GM23338 (cell line): Measurements from ENCODE around the gene CHMP1B. TPM values are rescaled to one million over a fixed set of nuclear protein-coding genes. Genes with fewer than 3 reads are reported as not detected.

ENCODE experiments used
- ATAC-seq: fragments of 200-7000 bp; cut with Tn5 transposase; 3 replicates; pipeline ENCODE4 v1.9.1; 2020
- DNase-seq: peaks from one replicate; pipeline ENCODE4 v3.0.0-alpha.2; 2015; ENCODE audit warnings: low spot score
- H2AFZ ChIP-seq: fragments of 200-600 bp; sonication (generic); 2 replicates; pipeline ENCODE4 v1.8.0; 2016; ENCODE audit warnings: antibody characterized with exemption, mild to moderate bottlenecking, moderate library complexity
- H3F3A ChIP-seq: fragments of 200-600 bp; sonication (generic); replicated peaks from 2 replicates; pipeline ENCODE4 v1.8.0; 2017; ENCODE audit warnings: antibody characterized with exemption, mixed run types, low read depth
- H3K27ac ChIP-seq: fragments of 200-600 bp; sonication (generic); 2 replicates; pipeline ENCODE4 v1.6.1; 2016; ENCODE audit warnings: low read depth
- H3K27me3 ChIP-seq: fragments of 200-600 bp; sonication (generic); 2 replicates; pipeline ENCODE4 v1.8.0; 2016; ENCODE audit warnings: mild to moderate bottlenecking, mixed run types, moderate library complexity; ENCODE audit not compliant: insufficient read depth
- H3K36me3 ChIP-seq: fragments of 200-600 bp; sonication (generic); 2 replicates; pipeline ENCODE4 v1.8.0; 2016; ENCODE audit warnings: mild to moderate bottlenecking; ENCODE audit not compliant: insufficient read depth
- H3K4me1 ChIP-seq: fragments of 200-600 bp; sonication (generic); 2 replicates; pipeline ENCODE4 v1.8.0; 2016; ENCODE audit warnings: mild to moderate bottlenecking, moderate library complexity; ENCODE audit not compliant: insufficient read depth
- H3K4me2 ChIP-seq: fragments of 200-600 bp; sonication (generic); 2 replicates; pipeline ENCODE4 v1.7.1; 2017; ENCODE audit warnings: mixed run types
- H3K4me3 ChIP-seq: fragments of 200-600 bp; sonication (generic); 2 replicates; pipeline ENCODE4 v1.6.1; 2016; ENCODE audit warnings: mixed run types
- H3K79me2 ChIP-seq: fragments of 200-600 bp; sonication (generic); replicated peaks from 2 replicates; pipeline ENCODE4 v1.8.0; 2017; ENCODE audit warnings: mild to moderate bottlenecking; ENCODE audit not compliant: insufficient read depth
- H3K9me2 ChIP-seq: fragments of 200-600 bp; sonication (generic); 2 replicates; pipeline ENCODE4 v1.8.0; 2017; ENCODE audit not compliant: insufficient read depth
- H4K20me1 ChIP-seq: fragments of 200-600 bp; sonication (generic); replicated peaks from 2 replicates; pipeline ENCODE4 v1.8.0; 2017; ENCODE audit warnings: mild to moderate bottlenecking; ENCODE audit not compliant: insufficient read depth
- H3K27ac Mint-ChIP-seq: 2 replicates; pipeline ENCODE4 v1.8.0; 2020; ENCODE audit warnings: inconsistent platforms, mild to moderate bottlenecking, moderate library complexity, mixed read lengths
- H3K27me3 Mint-ChIP-seq: 3 replicates; pipeline ENCODE4 v1.8.0; 2022; ENCODE audit warnings: low read depth, mild to moderate bottlenecking, moderate library complexity, mixed read lengths, inconsistent platforms; ENCODE audit not compliant: insufficient read depth, poor library complexity
- H3K36me3 Mint-ChIP-seq: 3 replicates; pipeline ENCODE4 v1.8.0; 2021; ENCODE audit warnings: low read depth, mild to moderate bottlenecking, inconsistent platforms, moderate library complexity, mixed read lengths
- H3K4me1 Mint-ChIP-seq: 3 replicates; pipeline ENCODE4 v1.8.0; 2020; ENCODE audit warnings: mild to moderate bottlenecking, inconsistent platforms, mixed read lengths
- H3K4me3 Mint-ChIP-seq: 3 replicates; pipeline ENCODE4 v1.8.0; 2021; ENCODE audit warnings: moderate library complexity, mild to moderate bottlenecking, inconsistent platforms, mixed read lengths
- H3K9me3 Mint-ChIP-seq: 3 replicates; pipeline ENCODE4 v1.8.0; 2020; ENCODE audit warnings: moderate library complexity, mild to moderate bottlenecking, inconsistent platforms, mixed read lengths
- CREB1 ChIP-seq: fragments of 250-450 bp; sonication (Bioruptor Pico); IDR thresholded peaks from 2 replicates; pipeline ENCODE4 v1.5.0; 2020; ENCODE audit warnings: low read depth, mild to moderate bottlenecking, moderate library complexity
- CTCF ChIP-seq, 2 experiments: fragments of 200-600 bp in 1 of 2; sonication (generic) in 1 of 2; conservative IDR thresholded peaks; 2 replicates each; pipeline versions ENCODE4 v1.5.1 to v1.6.1; 2016 to 2017; ENCODE audit warnings: antibody characterized with exemption in 2 of 2, low read depth in 2 of 2, mild to moderate bottlenecking in 2 of 2, moderate library complexity in 1 of 2
- ETS1 ChIP-seq: IDR thresholded peaks from 2 replicates; pipeline ENCODE4 v1.6.1; 2016; ENCODE audit warnings: antibody characterized with exemption
- EZH2 ChIP-seq: fragments of 200-600 bp; sonication (generic); IDR thresholded peaks from one replicate; pipeline ENCODE4 v1.8.0; 2017; ENCODE audit warnings: antibody characterized with exemption, mild to moderate bottlenecking, low read depth; ENCODE audit not compliant: unreplicated experiment
- EZH2phosphoT487 ChIP-seq: fragments of 200-600 bp; sonication (generic); IDR thresholded peaks from one replicate; pipeline ENCODE4 v1.8.1; 2018; ENCODE audit warnings: antibody characterized with exemption; ENCODE audit not compliant: unreplicated experiment
- JUNB ChIP-seq: IDR thresholded peaks from one replicate; pipeline ENCODE4 v1.6.1; 2016; ENCODE audit warnings: antibody characterized with exemption; ENCODE audit not compliant: unreplicated experiment
- NANOG ChIP-seq: IDR thresholded peaks from 2 replicates; pipeline ENCODE4 v1.6.1; 2016; ENCODE audit warnings: antibody characterized with exemption, borderline replicate concordance
- POLR2AphosphoS5 ChIP-seq: IDR thresholded peaks from 2 replicates; pipeline ENCODE4 v1.6.1; 2016; ENCODE audit warnings: antibody characterized with exemption, low read depth
- REST ChIP-seq: IDR thresholded peaks from one replicate; pipeline ENCODE4 v1.6.1; 2018; ENCODE audit warnings: antibody characterized with exemption; ENCODE audit not compliant: unreplicated experiment
- STAT1 ChIP-seq: IDR thresholded peaks from one replicate; pipeline ENCODE4 v1.6.1; 2016; ENCODE audit warnings: antibody characterized with exemption; ENCODE audit not compliant: unreplicated experiment
- ZNF114 ChIP-seq: fragments of 250-450 bp; sonication (Bioruptor Pico); IDR thresholded peaks from 2 replicates; pipeline ENCODE4 v1.5.0; 2020; ENCODE audit warnings: mild to moderate bottlenecking, moderate library complexity
- ZNF331 ChIP-seq: fragments of 250-450 bp; sonication (Bioruptor Pico); IDR thresholded peaks from 2 replicates; pipeline ENCODE4 v1.5.0; 2020; ENCODE audit warnings: low read depth, mild to moderate bottlenecking, moderate library complexity
- ZNF462 ChIP-seq: fragments of 250-450 bp; sonication (Bioruptor Pico); IDR thresholded peaks from 2 replicates; pipeline ENCODE4 v1.5.0; 2020; ENCODE audit warnings: mild to moderate bottlenecking, moderate library complexity
- polyA plus RNA-seq: library from polyadenylated mRNA; unstranded; fragments of >200 nt; fragmentation: Nextera tagmentation; extraction: Ambion mirVana; gene quantifications from 2 replicates; pipeline ENCODE4 v1.2.1, GENCODE V29; 2016
- total RNA-seq: library from RNA; depleted of rRNA; stranded (reverse); fragments of >200 nt; shearing (Covaris generic); gene quantifications from 2 replicates; pipeline ENCODE4 v1.2.3, GENCODE V29; 2014

CHMP1B gene
- total and polyA plus RNA-seq, 2 experiments from 2014 or later: 41.8 to 52.1 TPM

GRCh38 chr18:11818486-11819203 is 32.6 kb upstream of the CHMP1B start:
- no peaks in the 10 kb centered on the region for H4K20me1 ChIP-seq
- Mint-ChIP-seq H3K36me3 (no peaks in the 10 kb centered on the region), H3K27ac (no peak overlapping the region; the same call in 1 of the 2 replicates), H3K27me3 (no peaks in the 10 kb centered on the region), H3K4me3 (no peak overlapping the region), H3K9me3 (no peaks in the 10 kb centered on the region), H3K4me1 (peaks cover 16% of the 10 kb centered on the region)
- no peak for TF ChIP-seq EZH2phosphoT487
- TF ChIP-seq CREB1: no peak
- TF ChIP-seq CTCF (conservative IDR thresholded peaks at IDR 0.05; ENCODE audit: low read depth in 2 of 2): no peak
- TF ChIP-seq ZNF114 (CRISPR knock-in tag): no peak
- TF ChIP-seq JUNB: no peak
- TF ChIP-seq EZH2: no peak
- TF ChIP-seq ETS1: no peak
- TF ChIP-seq REST: no peak
- TF ChIP-seq STAT1: no peak
- no peak for TF ChIP-seq NANOG
- no peak for TF ChIP-seq POLR2AphosphoS5
- no peak for TF ChIP-seq ZNF462 (CRISPR knock-in tag)
- no peak for TF ChIP-seq ZNF331 (CRISPR knock-in tag)
- H2AFZ ChIP-seq: no peak overlapping the region
- no peak for DNase-seq
- H3K9me2 ChIP-seq: no peaks in the 10 kb centered on the region
- no peak for ATAC-seq
- no peak overlapping the region for H3K4me3 ChIP-seq
- H3K27me3 ChIP-seq: no peaks in the 10 kb centered on the region
- H3F3A ChIP-seq: no peaks in the 10 kb centered on the region; the same call in 1 of the 2 replicates
- no peaks in the 10 kb centered on the region for H3K36me3 ChIP-seq
- no peaks in the 10 kb centered on the region for H3K79me2 ChIP-seq
- peaks cover 13% of the 10 kb centered on the region; the same call in 1 of the 2 replicates for H3K4me1 ChIP-seq
- H3K4me2 ChIP-seq: no peak overlapping the region
- no peak overlapping the region; the same call in 1 of the 2 replicates for H3K27ac ChIP-seq
